K562 (cell line): ENCODE measurements around the gene RPH3AL. TPM values are rescaled to one million over a fixed set of nuclear protein-coding genes. Genes with fewer than 3 reads are reported as not detected.
"Not testable (repeated sequence)": the region's sequence is repeated elsewhere in the genome, so short reads cannot be mapped to it uniquely, and the experiment has no call there.

Experiments used
- ATAC-seq: fragments of 200-7000 bp; cut with Tn5 transposase; 3 replicates; pipeline ENCODE4 v1.9.1; 2020; ENCODE audit warnings: moderate library complexity
- BruUV-seq: library from RNA; stranded (reverse); fragments of 400-500 nt; replicated peaks from 2 replicates; lab custom pipeline; 2021; lab: Mats Ljungman, UMichigan
- CTCF ChIA-PET: fragments of 300-600 bp; formaldehyde crosslinking; extraction: SDS; loops from one replicate; lab custom pipeline; 2021; ENCODE audit warnings: low intra/inter-chr PET ratio; lab: Yijun Ruan, JAX
- POLR2A ChIA-PET: fragments of 300-600, 350-650 bp; sonication (Branson Sonifier 250); formaldehyde crosslinking; extraction: SDS; loops from one replicate; lab custom pipeline; 2021; ENCODE audit warnings: antibody characterized with exemption, inconsistent platforms; lab: Yijun Ruan, JAX
- DNase-seq, 4 experiments: peaks; one replicate each; pipeline versions ENCODE4 v3.0.0 to v3.0.0-alpha.2; 2011 to 2018; ENCODE audit warnings: low spot score in 3 of 4, mixed read lengths in 3 of 4; ENCODE audit errors: extremely low read depth in 1 of 4
- FAIRE-seq: peaks from 2 replicates; lab custom pipeline; 2011; peaks lifted over from hg19 to GRCh38; lab: Jason Lieb, UNC
- H2AFZ ChIP-seq: 2 replicates; pipeline ENCODE4 v1.6.0; 2011; ENCODE audit warnings: low read depth, low read length, control low read depth, inconsistent platforms
- H3K27ac ChIP-seq: fragments of 200-600 bp; 3 replicates; pipeline ENCODE4 v1.8.0; 2011; ENCODE audit warnings: low read depth, mild to moderate bottlenecking, control low read depth, inconsistent platforms, low read length, moderate library complexity, mixed read lengths; ENCODE audit errors: extremely low read depth
- H3K27me3 ChIP-seq, 2 experiments: fragments of 300-600 bp in 1 of 2; 2 replicates in 1 of 2; 3 replicates in 1 of 2; pipeline versions ENCODE4 v1.6.0 to v1.8.0; 2011; ENCODE audit warnings: inconsistent platforms in 2 of 2, low read length in 2 of 2, mild to moderate bottlenecking in 1 of 2, mixed read lengths in 1 of 2, moderate library complexity in 1 of 2; ENCODE audit not compliant: control insufficient read depth in 2 of 2, insufficient read depth in 2 of 2
- H3K36me3 ChIP-seq: fragments of 300-600 bp; 3 replicates; pipeline ENCODE4 v1.8.0; 2011; ENCODE audit warnings: mild to moderate bottlenecking, low read length, inconsistent platforms; ENCODE audit not compliant: control insufficient read depth, insufficient read depth
- H3K4me1 ChIP-seq, 2 experiments: fragments of 200-600 bp in 1 of 2; replicated peaks in 1 of 2; 2 replicates in 1 of 2; 3 replicates in 1 of 2; pipeline versions ENCODE4 v1.5.1 to v1.8.0; 2011; ENCODE audit warnings: inconsistent platforms in 2 of 2, low read length in 2 of 2, mild to moderate bottlenecking in 1 of 2, mixed read lengths in 1 of 2, moderate library complexity in 1 of 2; ENCODE audit not compliant: control insufficient read depth in 2 of 2, insufficient read depth in 2 of 2
- H3K4me2 ChIP-seq: 2 replicates; pipeline ENCODE4 v1.6.1; 2011; ENCODE audit warnings: low read length, control low read depth, inconsistent platforms, mixed read lengths; ENCODE audit not compliant: insufficient read depth
- H3K4me3 ChIP-seq: fragments of 200-600 bp; sonication (generic), shearing (Covaris generic); 2 replicates; pipeline ENCODE4 v1.5.1; 2016; ENCODE audit warnings: control low read depth, inconsistent platforms
- H3K79me2 ChIP-seq: fragments of 200-600 bp; 3 replicates; pipeline ENCODE4 v1.8.0; 2011; ENCODE audit warnings: low read length, inconsistent platforms; ENCODE audit not compliant: control insufficient read depth, insufficient read depth
- H3K9ac ChIP-seq, 2 experiments: 2 replicates each; pipeline versions ENCODE4 v1.6.0 to v1.6.1; 2011; ENCODE audit warnings: low read depth in 2 of 2, low read length in 2 of 2, control low read depth in 1 of 2, inconsistent platforms in 1 of 2, mild to moderate bottlenecking in 1 of 2, mixed read lengths in 1 of 2; ENCODE audit not compliant: insufficient read depth in 1 of 2
- H3K9me1 ChIP-seq: one replicate; pipeline ENCODE4 v1.6.0; 2011; ENCODE audit warnings: inconsistent platforms, mild to moderate bottlenecking, low read length, moderate library complexity; ENCODE audit not compliant: control insufficient read depth, insufficient read depth
- H3K9me3 ChIP-seq: replicated peaks from 2 replicates; pipeline ENCODE4 v1.5.1; 2011; ENCODE audit warnings: low read depth, low read length, inconsistent platforms; ENCODE audit not compliant: control insufficient read depth, insufficient read depth
- H4K20me1 ChIP-seq: replicated peaks from 2 replicates; pipeline ENCODE4 v1.6.1; 2011; ENCODE audit warnings: low read length, inconsistent platforms, mixed read lengths; ENCODE audit not compliant: control insufficient read depth, insufficient read depth
- BHLHE40 ChIP-seq: IDR thresholded peaks from 2 replicates; pipeline ENCODE4 v1.6.1; 2011; ENCODE audit warnings: low read length, improper control_type of control experiment
- GMEB1 ChIP-seq: fragments of 250-450 bp; sonication (Bioruptor Pico); IDR thresholded peaks from 2 replicates; pipeline ENCODE4 v1.4.0; 2020; ENCODE audit warnings: mild to moderate bottlenecking
- WGBS: fragments of 100-300 bp; shearing (Covaris generic); methylation state at CpG from one replicate; pipeline ENCODE4 v1.1.6; 2016; ENCODE audit warnings: low coverage, mixed read lengths; ENCODE audit not compliant: insufficient coverage; ENCODE audit errors: missing lambda C conversion rate; 5-methylcytosine and 5-hydroxymethylcytosine counted together
- in situ Hi-C: fragments of 300-500 bp; cut with MboI; formaldehyde crosslinking; loops from 4 replicates; pipeline ENCODE4 v1.15.0; 2018; ENCODE audit warnings: inconsistent platforms, mixed read lengths
- intact Hi-C: fragments of 100-400 bp; cut with micrococcal nuclease; formaldehyde crosslinking; loops from 2 replicates; pipeline ENCODE4 v1.14.2; 2022
- polyA plus RNA-seq, 8 experiments: library from polyadenylated mRNA; depleted of rRNA in 4 of 8; stranded (reverse) in 5 of 8; unstranded in 3 of 8; fragments of >200 nt; fragmentation: Nextera tagmentation in 2 of 8; fragmentation: Illumina TruSeq in 1 of 8; extraction: Ambion mirVana in 2 of 8; extraction: Trizol in 1 of 8; gene quantifications; 2 replicates each; pipeline versions ENCODE4 v1.2.1 to v1.2.3, GENCODE V29; 2011 to 2014; ENCODE audit warnings: inconsistent platforms in 1 of 8, missing spikeins in 1 of 8
- total RNA-seq, 7 experiments: library from RNA; depleted of rRNA in 6 of 7; stranded (reverse); fragments of >200 nt in 6 of 7; fragmentation: Illumina TruSeq in 2 of 7; extraction: Trizol in 2 of 7; gene quantifications; 2 replicates each; pipeline versions ENCODE4 v1.2.1 to v1.2.3, GENCODE V29; 2011 to 2021; ENCODE audit warnings: low replicate concordance in 1 of 7

RPH3AL gene
- total and polyA plus RNA-seq, 9 of the 15 experiments (the other 6 are each of a cell fraction or from before 2014, with no cell fraction given), result 0.18 to 1.7 (median 0.39) TPM

- H3K4me2 ChIP-seq, H3K79me2 ChIP-seq, H4K20me1 ChIP-seq, H3K36me3 ChIP-seq, FAIRE-seq, DNase-seq, H3K27ac ChIP-seq, H3K9ac ChIP-seq, CTCF ChIA-PET, BruUV-seq, intact Hi-C loops, H3K9me1 ChIP-seq, in situ Hi-C loops, ATAC-seq, H3K4me1 ChIP-seq, H3K4me3 ChIP-seq, H2AFZ ChIP-seq, H3K9me3 ChIP-seq: not testable (repeated sequence)
- POLR2A ChIA-PET, result interaction anchor here (1.0 kb wide), 1 partner anchor 9 kb away, joined by 3 read pairs; no protein-coding TSS in a partner anchor
- TF ChIP-seq BHLHE40, result 0 out of 2 replicates have a peak, but pooled peaks have one; percentile 6
- under 1% methylated on average over 20 of the region's 33 CpGs for WGBS
- peaks cover 0 to 14% of the 10 kb centered on the region in 2 experiments; a peak in 3 of 5 replicates for H3K27me3 ChIP-seq
Observed at GRCh38 chr17:366657-367615, 14.3 kb upstream of the RPH3AL start.

GRCh38 chr17:364766-365165, 12.2 kb upstream of the RPH3AL start:
- H3K9ac ChIP-seq, result no peak overlapping the region
- H2AFZ ChIP-seq, result no peak overlapping the region
- H3K4me2 ChIP-seq, result no peak overlapping the region
- in situ Hi-C loops (no loop called here), intact Hi-C loops (no loop called here)
- no peaks in the 10 kb centered on the region for H3K9me1 ChIP-seq
- TF ChIP-seq GMEB1 (CRISPR knock-in tag), result no peak
- CTCF ChIA-PET, result no interaction called here
- no peak overlapping the region for H3K4me3 ChIP-seq
- no peaks in the 10 kb centered on the region for H4K20me1 ChIP-seq
- no peak overlapping the region for H3K27ac ChIP-seq
- POLR2A ChIA-PET, result no interaction called here
- H3K79me2 ChIP-seq, result no peaks in the 10 kb centered on the region
- DNase-seq (no peak), FAIRE-seq (no peak), ATAC-seq (no peak)
- peaks cover 0 to 18% of the 10 kb centered on the region in 2 experiments; a peak in 2 of 5 replicates for H3K27me3 ChIP-seq
- no peaks in the 10 kb centered on the region for H3K4me1 ChIP-seq
- 29% methylated on average over 5 of the region's 9 CpGs for WGBS
- no peaks in the 10 kb centered on the region for H3K36me3 ChIP-seq
- BruUV-seq, result no TSS peak
- no peaks in the 10 kb centered on the region for H3K9me3 ChIP-seq
